Astrocyte of the spinal cord (primary cell): ENCODE results near the gene CHST8.
"Not testable (repeated sequence)": the region's sequence is repeated elsewhere in the genome, so short reads cannot be mapped to it uniquely, and the experiment has no call there.

ENCODE experiments used
- DNase-seq: peaks from one replicate; pipeline ENCODE4 v3.0.0; 2011; ENCODE audit warnings: low read depth, low spot score
- H3K4me3 ChIP-seq: 2 replicates; pipeline ENCODE4 v1.5.1; 2011; ENCODE audit warnings: low read depth, mild to moderate bottlenecking, low read length, moderate library complexity
- in situ Hi-C: cut with HindIII; loops from 2 replicates; pipeline ENCODE4 v1.10.0; 2017; ENCODE audit warnings: low sequenced_read_pairs
- TF ChIP-seq, protein P1 (sequence below): IDR thresholded peaks from 2 replicates; pipeline ENCODE4 v1.5.1; 2012; ENCODE audit warnings: low read depth, mild to moderate bottlenecking, low read length, inconsistent platforms

The CHST8 gene

DNA sequence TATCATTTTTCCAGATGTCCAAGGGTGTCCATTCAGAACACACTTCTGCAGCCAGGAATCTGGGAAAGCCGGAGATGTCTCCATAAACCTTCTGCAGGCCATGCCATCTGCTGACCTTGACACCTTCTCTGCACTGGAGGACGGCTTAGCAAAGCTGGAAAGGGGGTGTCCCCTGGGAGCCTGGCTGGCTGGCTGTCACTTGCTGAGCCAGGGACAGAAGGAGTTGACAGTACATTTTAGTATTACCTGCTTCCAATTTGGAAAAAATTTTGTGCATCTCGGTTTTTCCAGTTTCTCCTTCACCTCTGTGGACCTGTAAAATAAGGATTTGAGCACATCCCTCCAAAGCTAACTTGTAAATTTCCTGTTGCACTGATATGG lies 8.1 kb upstream of the CHST8 start:
- in situ Hi-C loops: no loop called here
- no peak for DNase-seq
- TF ChIP-seq, protein P1, sequence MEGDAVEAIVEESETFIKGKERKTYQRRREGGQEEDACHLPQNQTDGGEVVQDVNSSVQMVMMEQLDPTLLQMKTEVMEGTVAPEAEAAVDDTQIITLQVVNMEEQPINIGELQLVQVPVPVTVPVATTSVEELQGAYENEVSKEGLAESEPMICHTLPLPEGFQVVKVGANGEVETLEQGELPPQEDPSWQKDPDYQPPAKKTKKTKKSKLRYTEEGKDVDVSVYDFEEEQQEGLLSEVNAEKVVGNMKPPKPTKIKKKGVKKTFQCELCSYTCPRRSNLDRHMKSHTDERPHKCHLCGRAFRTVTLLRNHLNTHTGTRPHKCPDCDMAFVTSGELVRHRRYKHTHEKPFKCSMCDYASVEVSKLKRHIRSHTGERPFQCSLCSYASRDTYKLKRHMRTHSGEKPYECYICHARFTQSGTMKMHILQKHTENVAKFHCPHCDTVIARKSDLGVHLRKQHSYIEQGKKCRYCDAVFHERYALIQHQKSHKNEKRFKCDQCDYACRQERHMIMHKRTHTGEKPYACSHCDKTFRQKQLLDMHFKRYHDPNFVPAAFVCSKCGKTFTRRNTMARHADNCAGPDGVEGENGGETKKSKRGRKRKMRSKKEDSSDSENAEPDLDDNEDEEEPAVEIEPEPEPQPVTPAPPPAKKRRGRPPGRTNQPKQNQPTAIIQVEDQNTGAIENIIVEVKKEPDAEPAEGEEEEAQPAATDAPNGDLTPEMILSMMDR: no peak
- no peak overlapping the region for H3K4me3 ChIP-seq

DNA sequence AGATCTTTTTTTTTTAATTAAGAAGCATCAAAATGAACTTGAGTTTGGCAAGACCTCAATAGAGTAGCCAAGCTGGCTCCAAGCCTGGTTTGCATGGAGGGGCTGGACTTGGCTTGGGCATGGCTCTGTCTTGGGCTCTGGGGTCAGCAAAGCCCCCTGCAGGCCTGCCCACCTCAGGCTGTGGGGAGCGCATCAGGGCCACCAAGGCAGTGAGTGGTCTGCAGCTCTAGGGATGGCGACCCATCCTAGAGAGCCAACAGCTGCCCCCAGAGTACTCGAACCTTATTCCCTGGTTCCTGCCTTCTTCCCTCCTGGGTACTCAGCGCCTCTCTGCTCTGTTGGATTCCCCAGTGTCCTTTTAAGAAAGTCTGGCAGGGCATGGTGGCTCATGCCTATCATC lies 5.4 kb upstream of the CHST8 start:
- TF ChIP-seq, protein P1: no peak
- in situ Hi-C loops: no loop called here
- DNase-seq: no peak
- H3K4me3 ChIP-seq: no peak overlapping the region

DNA sequence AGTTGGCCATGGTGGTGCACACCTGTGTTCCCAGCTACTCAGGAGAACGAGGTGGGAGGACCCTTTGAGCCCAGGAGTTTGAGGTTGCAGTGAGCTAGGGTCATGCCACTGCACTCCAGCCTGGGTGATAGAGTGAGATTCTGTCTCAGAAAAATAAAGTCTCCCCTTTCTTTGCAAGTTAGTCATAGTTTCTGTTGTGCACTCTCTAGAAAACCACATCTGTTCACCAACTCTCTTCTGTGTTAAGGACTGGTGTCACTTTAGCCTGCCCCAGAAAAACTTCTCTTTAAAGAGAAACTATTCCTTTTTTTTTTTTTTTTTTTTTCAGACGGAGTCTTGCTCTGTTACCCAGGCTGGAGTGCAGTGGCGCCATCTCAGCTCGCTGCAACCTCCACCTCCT lies 4.9 kb upstream of the CHST8 start:
- no peak overlapping the region for H3K4me3 ChIP-seq
- TF ChIP-seq, protein P1: no peak
- in situ Hi-C loops: no loop called here
- DNase-seq: no peak

DNA sequence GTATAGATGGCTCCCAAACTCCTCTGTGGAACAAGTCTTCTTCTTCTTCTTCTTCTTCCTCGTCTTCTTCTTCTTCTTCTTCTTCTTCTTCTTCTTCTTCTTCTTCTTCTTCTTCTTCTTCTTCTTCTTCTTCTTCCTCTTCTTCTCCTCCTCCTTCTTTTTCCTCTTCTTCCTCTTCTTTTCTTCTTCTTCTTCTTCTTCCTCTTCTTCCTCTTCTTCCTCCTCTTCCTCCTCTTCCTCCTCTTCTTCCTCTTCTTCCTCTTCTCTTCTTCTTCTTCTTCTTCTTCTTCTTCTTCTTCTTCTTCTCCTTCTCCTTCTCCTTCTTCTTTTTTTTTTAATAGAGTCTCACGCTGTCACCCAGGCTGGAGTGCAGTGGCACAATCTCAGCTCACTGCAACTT lies 3.4 kb upstream of the CHST8 start:
- DNase-seq, in situ Hi-C loops, H3K4me3 ChIP-seq: not testable (repeated sequence)

DNA sequence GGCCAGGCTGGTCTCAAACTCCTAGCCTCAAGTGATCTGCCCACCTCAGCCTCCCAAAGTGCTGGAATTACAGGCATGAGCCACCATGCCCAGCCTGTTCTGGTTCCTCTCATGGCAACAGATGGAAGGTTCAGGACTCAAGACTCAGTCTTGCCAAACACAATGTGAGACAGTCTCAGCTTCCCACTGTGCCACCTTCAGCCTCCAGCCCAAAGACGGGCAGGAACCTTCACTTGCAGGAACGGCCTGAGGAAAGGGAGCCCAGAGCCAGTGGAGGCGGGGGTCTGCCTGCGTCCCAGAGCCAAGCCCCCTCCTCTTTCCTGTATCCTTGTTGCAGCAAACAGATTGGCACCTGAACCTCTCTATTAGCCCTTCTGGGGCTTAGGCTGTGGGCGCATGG lies 2.9 kb upstream of the CHST8 start:
- in situ Hi-C loops: no loop called here
- DNase-seq: no peak
- no peak overlapping the region for H3K4me3 ChIP-seq
- TF ChIP-seq, protein P1: no peak

DNA sequence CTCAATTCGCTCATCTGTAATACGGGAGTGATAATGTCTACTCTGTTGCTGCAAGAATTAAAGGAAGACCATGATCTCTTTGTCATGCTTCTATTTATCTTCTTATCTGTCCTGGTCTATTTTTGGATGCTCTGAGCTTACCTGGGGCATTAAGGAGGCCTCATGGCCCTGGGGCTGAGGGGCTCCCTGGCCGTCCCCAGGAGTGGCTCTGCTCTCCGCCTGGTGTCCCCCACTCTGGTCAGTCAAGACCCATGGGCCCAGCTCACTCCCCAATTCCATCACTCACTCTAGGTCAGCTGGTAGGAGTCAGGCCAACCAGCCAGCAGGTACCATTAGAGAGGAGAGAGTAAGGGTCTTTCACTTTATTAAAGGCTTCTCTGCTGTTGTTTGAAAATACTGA lies 1.1 kb upstream of the CHST8 start:
- DNase-seq: no peak
- in situ Hi-C loops: no loop called here
- H3K4me3 ChIP-seq: no peak overlapping the region
- TF ChIP-seq, protein P1: no peak

DNA sequence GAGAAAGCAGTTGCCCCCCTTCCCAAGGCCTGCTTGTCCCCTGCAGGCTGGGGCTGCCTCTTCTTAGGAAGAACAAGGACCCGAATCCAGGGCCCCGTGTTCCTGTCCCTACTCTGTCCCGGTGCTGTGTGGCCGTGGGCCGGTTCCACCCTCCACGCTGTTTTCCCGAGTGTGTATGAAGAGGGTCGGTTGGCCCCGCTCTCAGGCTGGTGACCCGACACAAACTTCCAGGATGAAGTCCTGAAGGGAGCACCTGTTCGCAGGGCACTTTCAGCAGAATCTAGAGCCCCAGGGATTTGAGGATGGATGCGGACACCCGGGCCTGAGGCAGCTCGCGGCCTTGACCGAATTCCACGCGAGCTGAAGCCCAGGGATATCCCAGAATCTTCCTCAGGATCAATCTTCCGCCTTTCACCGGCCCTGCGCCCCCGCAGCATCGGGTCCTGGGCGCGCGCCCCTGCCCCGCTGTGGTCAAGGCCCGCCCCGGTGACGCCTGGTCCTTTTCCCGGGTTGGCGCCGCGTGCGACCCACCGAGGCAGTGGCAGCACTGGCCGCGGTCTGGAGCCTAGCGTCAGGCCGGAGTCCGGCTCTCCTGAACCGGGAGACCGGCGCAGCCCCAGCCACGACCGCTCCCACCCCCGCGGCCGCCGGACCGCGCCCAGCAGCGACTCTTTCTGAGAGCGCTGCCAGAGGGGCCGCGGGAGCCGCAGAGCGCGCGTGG lies 528 bp upstream of the CHST8 start:
- no peak for DNase-seq
- H3K4me3 ChIP-seq: no peak overlapping the region
- in situ Hi-C loops: no loop called here
- TF ChIP-seq, protein P1: no peak
